ENCODE data around the gene CYP1A2. TPM values are rescaled to one million over a fixed set of nuclear protein-coding genes. Genes with fewer than 3 reads are reported as not detected.

CYP1A2 gene
- polyA plus RNA-seq, 6 donors from 2014 or later: not detected

DNA sequence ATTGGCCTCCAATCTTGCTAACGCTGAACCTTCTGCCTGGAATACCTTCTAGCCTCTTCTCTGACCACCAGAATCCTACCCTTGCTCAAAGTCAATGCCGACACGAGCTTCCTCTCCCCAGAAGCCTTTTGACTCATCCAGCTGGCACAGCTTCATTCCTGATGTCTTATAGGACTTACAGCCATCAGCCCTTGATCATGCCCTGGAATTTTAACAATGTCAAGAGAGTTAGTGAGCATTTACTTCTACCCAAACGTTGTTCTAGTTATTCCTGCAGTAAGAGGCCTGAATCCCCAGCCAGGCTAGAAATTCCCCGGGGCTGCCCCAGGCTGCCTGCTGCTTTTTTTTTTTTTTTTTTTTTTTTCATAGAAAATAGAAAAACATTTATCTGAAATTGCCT lies 3.9 kb downstream of the CYP1A2 start:
- no peaks in the 10 kb centered on the region for H3K4me1 Mint-ChIP-seq
- no peak for ATAC-seq (ENCODE audit: low read depth in 2 of 2)

GRCh38 chr15:74754593-74755215 lies 6.1 kb downstream of the CYP1A2 start:
- Mint-ChIP-seq H3K9me3 (no peaks in the 10 kb centered on the region), H3K36me3 (no peaks in the 10 kb centered on the region), H3K4me3 (no peak overlapping the region), H3K27ac (no peak overlapping the region), H3K4me1 (no peaks in the 10 kb centered on the region), H3K27me3 (peaks cover 0 to 8% (median 0%) of the 10 kb centered on the region in 3 donors)
- ATAC-seq (ENCODE audit: low read depth in 2 of 2) (no peak), DNase-seq (no peak)

More for the DNA sequence above, 3.9 kb downstream of the CYP1A2 start:
- DNase-seq: no peak
- Mint-ChIP-seq H3K9me3 (no peaks in the 10 kb centered on the region), H3K27ac (no peak overlapping the region), H3K4me3 (no peak overlapping the region), H3K27me3 (peaks cover 0 to 8% (median 0%) of the 10 kb centered on the region in 3 donors), H3K36me3 (no peaks in the 10 kb centered on the region)

GRCh38 chr15:74758736-74759135 lies 10.1 kb downstream of the CYP1A2 start:
- peaks cover 0 to 2% (median 0%) of the 10 kb centered on the region in 3 donors for H3K4me1 Mint-ChIP-seq
- no peak overlapping the region for H3K27ac Mint-ChIP-seq
- DNase-seq (no peak), ATAC-seq (ENCODE audit: low read depth in 2 of 2) (no peak)
- H3K36me3 Mint-ChIP-seq: no peaks in the 10 kb centered on the region
- H3K4me3 Mint-ChIP-seq: no peak overlapping the region
- H3K9me3 Mint-ChIP-seq: no peaks in the 10 kb centered on the region
- peaks cover 5 to 15% (median 8%) of the 10 kb centered on the region in 3 donors for H3K27me3 Mint-ChIP-seq

- Mint-ChIP-seq H3K27ac (peak overlapping the region in 2 of 6 donors; percentile 47 to 64), H3K4me1 (peaks cover 0 to 2% (median 0%) of the 10 kb centered on the region in 3 donors), H3K27me3 (peaks cover 0 to 15% (median 9%) of the 10 kb centered on the region in 3 donors), H3K9me3 (no peaks in the 10 kb centered on the region), H3K36me3 (no peaks in the 10 kb centered on the region), H3K4me3 (no peak overlapping the region)
- DNase-seq (no peak), ATAC-seq (ENCODE audit: low read depth in 2 of 2) (no peak)
Measured at GRCh38 chr15:74762791-74763150, 14.1 kb downstream of the CYP1A2 start.

GRCh38 chr15:74763416-74763815 lies 14.8 kb downstream of the CYP1A2 start:
- Mint-ChIP-seq H3K36me3 (no peaks in the 10 kb centered on the region), H3K4me1 (peaks cover 0 to 2% (median 0%) of the 10 kb centered on the region in 3 donors), H3K9me3 (no peaks in the 10 kb centered on the region), H3K27ac (no peak overlapping the region), H3K4me3 (no peak overlapping the region), H3K27me3 (peaks cover 0 to 15% (median 9%) of the 10 kb centered on the region in 3 donors)
- DNase-seq: no peak
- ATAC-seq (ENCODE audit: low read depth in 2 of 2): no peak

GRCh38 chr15:74767167-74768098 lies 18.8 kb downstream of the CYP1A2 start:
- no peak overlapping the region for H3K4me3 Mint-ChIP-seq
- H3K27me3 Mint-ChIP-seq: peaks cover 0 to 14% (median 9%) of the 10 kb centered on the region in 3 donors
- DNase-seq (no peak), ATAC-seq (ENCODE audit: low read depth in 2 of 2) (no peak)
- no peaks in the 10 kb centered on the region for H3K9me3 Mint-ChIP-seq
- H3K27ac Mint-ChIP-seq: no peak overlapping the region
- H3K4me1 Mint-ChIP-seq: peaks cover 9 to 28% (median 24%) of the 10 kb centered on the region in 3 donors
- no peaks in the 10 kb centered on the region for H3K36me3 Mint-ChIP-seq

- H3K27ac Mint-ChIP-seq: peak overlapping the region in 2 of 6 donors; percentile 1
- peak overlapping the region in 2 of 8 donors; percentile 39 to 73 for H3K4me3 Mint-ChIP-seq
- no peaks in the 10 kb centered on the region for H3K36me3 Mint-ChIP-seq
- H3K9me3 Mint-ChIP-seq: no peaks in the 10 kb centered on the region
- H3K27me3 Mint-ChIP-seq: peaks cover 0 to 9% (median 7%) of the 10 kb centered on the region in 3 donors
- ATAC-seq (ENCODE audit: low read depth in 2 of 2): no peak
- peaks cover 17 to 34% (median 32%) of the 10 kb centered on the region in 3 donors for H3K4me1 Mint-ChIP-seq
- DNase-seq: no peak
Measured at GRCh38 chr15:74768099-74768770, 19.6 kb downstream of the CYP1A2 start.

- ATAC-seq (ENCODE audit: low read depth in 2 of 2) (peak in 1 of 2 donors; percentile 27), DNase-seq (peak; percentile 48)
- H3K9me3 Mint-ChIP-seq: no peaks in the 10 kb centered on the region
- peaks cover 24 to 40% (median 38%) of the 10 kb centered on the region in 3 donors for H3K4me1 Mint-ChIP-seq
- H3K4me3 Mint-ChIP-seq: peak overlapping the region in 3 of 8 donors; percentile 8 to 73 (median 39)
- peak overlapping the region in 3 of 6 donors; percentile 1 to 39 (median 1) for H3K27ac Mint-ChIP-seq
- H3K36me3 Mint-ChIP-seq: no peaks in the 10 kb centered on the region
- H3K27me3 Mint-ChIP-seq: peaks cover 0 to 9% (median 6%) of the 10 kb centered on the region in 3 donors
Measured at GRCh38 chr15:74768771-74769342, 20.2 kb downstream of the CYP1A2 start.

- Mint-ChIP-seq H3K9me3 (no peaks in the 10 kb centered on the region), H3K36me3 (no peaks in the 10 kb centered on the region), H3K27me3 (peaks cover 0 to 9% (median 6%) of the 10 kb centered on the region in 3 donors), H3K4me1 (peaks cover 27 to 47% (median 44%) of the 10 kb centered on the region in 3 donors), H3K27ac (peak overlapping the region in 1 of 6 donors; percentile 21), H3K4me3 (no peak overlapping the region)
- DNase-seq (no peak), ATAC-seq (ENCODE audit: low read depth in 2 of 2) (no peak)
Measured at GRCh38 chr15:74769463-74770025, 20.9 kb downstream of the CYP1A2 start.

DNA sequence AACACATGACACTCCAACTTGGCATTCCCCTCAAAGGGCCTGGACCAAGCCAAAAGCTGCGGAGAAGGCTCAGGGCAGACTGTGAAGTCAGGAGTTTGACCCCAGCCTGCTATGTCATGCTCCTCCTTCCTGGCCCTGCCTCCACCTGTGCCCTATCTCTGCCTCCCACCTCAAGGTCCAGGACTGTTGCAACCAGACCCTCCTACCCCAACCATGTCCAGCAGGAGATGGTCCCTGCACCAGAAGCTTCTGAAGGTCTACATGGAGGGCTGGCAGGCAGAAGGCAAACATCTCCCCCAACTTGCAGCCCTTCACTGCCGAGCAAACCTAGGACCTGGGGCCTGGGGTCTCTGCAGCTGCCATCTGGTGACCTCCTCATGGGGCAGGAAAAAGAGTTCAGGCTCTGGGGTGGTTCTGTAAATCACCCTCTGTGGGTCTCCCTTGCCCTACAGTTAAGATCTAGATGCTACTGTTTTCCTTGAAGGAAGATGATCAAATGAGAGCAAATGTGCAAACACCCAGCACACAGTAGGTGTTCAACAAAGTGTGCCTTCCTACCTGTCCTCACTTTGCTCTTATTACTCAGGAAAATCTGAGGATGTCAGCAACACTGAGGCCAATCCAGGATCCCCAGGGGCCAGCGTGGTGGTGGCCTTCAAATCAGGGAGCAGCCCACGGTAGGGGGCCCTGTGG lies 21.7 kb downstream of the CYP1A2 start:
- H3K36me3 Mint-ChIP-seq: no peaks in the 10 kb centered on the region
- H3K27me3 Mint-ChIP-seq: peaks cover 0 to 9% (median 6%) of the 10 kb centered on the region in 3 donors
- peak overlapping the region in 1 of 8 donors; percentile 41 for H3K4me3 Mint-ChIP-seq
- H3K9me3 Mint-ChIP-seq: no peaks in the 10 kb centered on the region
- no peak for ATAC-seq (ENCODE audit: low read depth in 2 of 2)
- no peak for DNase-seq
- H3K4me1 Mint-ChIP-seq: peaks cover 34 to 55% (median 52%) of the 10 kb centered on the region in 3 donors
- peak overlapping the region in 2 of 6 donors; percentile 69 to 96 for H3K27ac Mint-ChIP-seq

DNA sequence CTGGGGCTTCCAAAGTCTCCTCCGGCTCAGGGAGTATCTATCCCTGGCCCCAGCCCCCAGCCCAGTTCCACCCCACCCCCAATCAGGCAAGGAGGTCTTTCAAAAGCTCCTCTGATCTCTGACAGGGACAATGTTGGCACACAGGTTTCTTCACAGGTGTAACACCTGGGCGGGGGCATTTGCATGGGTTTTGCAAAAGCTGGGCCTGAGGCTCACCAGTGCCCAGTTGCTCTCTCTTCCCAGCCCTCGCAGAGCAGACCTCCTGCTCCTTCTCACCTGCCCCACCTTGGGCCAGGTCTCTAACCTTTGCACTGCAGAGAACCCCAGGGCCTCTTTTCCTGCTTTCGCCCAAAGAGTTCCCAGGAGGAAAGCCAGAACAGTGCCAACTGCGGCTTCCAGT lies 24.7 kb downstream of the CYP1A2 start:
- peaks cover 0 to 6% (median 5%) of the 10 kb centered on the region in 3 donors for H3K27me3 Mint-ChIP-seq
- no peaks in the 10 kb centered on the region for H3K36me3 Mint-ChIP-seq
- DNase-seq (no peak), ATAC-seq (ENCODE audit: low read depth in 2 of 2) (no peak)
- no peaks in the 10 kb centered on the region for H3K9me3 Mint-ChIP-seq
- peaks cover 60 to 85% (median 75%) of the 10 kb centered on the region in 3 donors for H3K4me1 Mint-ChIP-seq
- H3K4me3 Mint-ChIP-seq: peak overlapping the region in 7 of 8 donors; percentile 12 to 95 (median 65)
- peak overlapping the region in 5 of 6 donors; percentile 4 to 100 (median 62) for H3K27ac Mint-ChIP-seq

DNA sequence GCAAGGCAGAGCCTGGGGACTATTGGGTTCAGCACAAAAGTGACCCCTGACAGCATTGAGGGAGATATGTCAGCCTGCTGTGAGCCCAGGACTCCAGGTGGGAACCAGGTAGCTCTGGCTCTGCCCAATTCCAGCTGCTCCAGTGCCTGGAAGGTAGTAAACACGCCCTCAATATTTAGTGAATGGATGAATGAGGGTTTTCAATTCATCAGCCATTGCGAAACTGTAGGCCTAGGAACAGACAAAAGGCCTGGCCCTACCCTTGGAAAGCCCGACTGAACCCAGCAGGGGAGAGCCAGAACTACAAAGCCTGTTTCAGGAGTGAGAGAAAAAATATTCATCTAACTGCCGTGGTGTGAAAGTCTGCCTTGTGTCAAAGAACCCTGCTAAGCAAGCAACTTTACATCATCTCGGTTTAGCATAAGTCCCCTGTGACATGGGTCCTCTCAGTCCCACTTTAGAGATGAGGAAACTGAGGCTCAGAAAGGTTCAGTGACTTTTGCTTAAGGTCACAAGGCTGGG lies 25.1 kb downstream of the CYP1A2 start:
- Mint-ChIP-seq H3K4me3 (peak overlapping the region in 7 of 8 donors; percentile 12 to 95 (median 65)), H3K27ac (peak overlapping the region in 4 of 6 donors; percentile 4 to 100 (median 74)), H3K9me3 (no peaks in the 10 kb centered on the region), H3K36me3 (no peaks in the 10 kb centered on the region), H3K4me1 (peaks cover 62 to 86% (median 76%) of the 10 kb centered on the region in 3 donors), H3K27me3 (peaks cover 0 to 3% (median 2%) of the 10 kb centered on the region in 3 donors)
- ATAC-seq (ENCODE audit: low read depth in 2 of 2) (no peak), DNase-seq (no peak)
